ENCODE measurements around the gene CHD5. TPM values are rescaled to one million over a fixed set of nuclear protein-coding genes. Genes with fewer than 3 reads are reported as not detected.

The CHD5 gene
- total RNA-seq (2012; rRNA removed) (under 0.01 TPM in 1 of 2 replicates, not detected in the other), polyA plus RNA-seq (2012; rRNA removed) (0.06 and 0.09 TPM in 2 replicates), Bru-seq, nascent RNA (percentile 12 among the genes with signal in this experiment), BruChase-seq, experiment 1, labeled RNA remaining after a 6-hour chase (percentile 17 among the genes with signal in this experiment), BruChase-seq, experiment 2, labeled RNA remaining after a 2-hour chase (percentile 12 among the genes with signal in this experiment)
- 0.02 TPM in 1 of 2 replicates, not detected in the other for polyA plus RNA-seq (2012; cell fraction: cytosol; rRNA removed)
- 0.37 and 0.48 TPM in 2 replicates for polyA plus RNA-seq (2012; cell fraction: nucleus; rRNA removed; ENCODE audit: low replicate concordance)
- long read RNA-seq, result 0 reads

DNA sequence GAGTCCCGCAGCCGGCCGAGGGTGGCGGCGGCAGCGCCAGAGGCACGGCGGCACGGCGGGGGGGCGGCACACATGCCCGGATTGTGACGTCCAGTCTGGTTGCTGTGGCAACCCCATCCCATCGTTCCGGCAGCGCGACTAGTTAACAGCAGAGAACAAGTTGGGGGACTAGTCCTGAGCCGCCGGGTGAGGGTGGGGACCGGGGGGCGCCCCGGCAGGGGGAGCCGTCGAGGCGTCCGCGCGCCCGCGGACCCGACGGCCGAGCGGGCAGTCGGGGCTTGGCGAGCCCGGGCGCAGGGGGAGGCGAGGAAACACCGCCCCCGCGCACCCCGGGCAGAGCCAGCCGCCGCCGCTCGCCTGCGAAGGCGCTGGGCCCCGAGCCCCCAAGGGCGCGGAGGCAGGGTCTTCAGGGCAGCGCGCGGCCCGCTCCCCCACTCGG, at the start of gene CHD5:
TSS of gene CHD5 (minus strand) at position 54 of the 439 bp plus-strand sequence. CDS start 298 bp downstream, outside the sequence.
- peaks cover 10% of the 10 kb centered on the region for H3K9me1 ChIP-seq (ENCODE audit: insufficient read depth, low read length)
- BruUV-seq (replicated peaks), result no TSS peak
- no peak within 1 kb of the TSS for H4K5ac ChIP-seq (ENCODE audit: low read depth, low read length)
- peaks cover 12% of the 10 kb centered on the region; the same call in 1 of the 2 replicates for H3K4me1 ChIP-seq (ENCODE audit: control insufficient read depth, insufficient read depth, low read length)
- TF ChIP-seq, protein P1, sequence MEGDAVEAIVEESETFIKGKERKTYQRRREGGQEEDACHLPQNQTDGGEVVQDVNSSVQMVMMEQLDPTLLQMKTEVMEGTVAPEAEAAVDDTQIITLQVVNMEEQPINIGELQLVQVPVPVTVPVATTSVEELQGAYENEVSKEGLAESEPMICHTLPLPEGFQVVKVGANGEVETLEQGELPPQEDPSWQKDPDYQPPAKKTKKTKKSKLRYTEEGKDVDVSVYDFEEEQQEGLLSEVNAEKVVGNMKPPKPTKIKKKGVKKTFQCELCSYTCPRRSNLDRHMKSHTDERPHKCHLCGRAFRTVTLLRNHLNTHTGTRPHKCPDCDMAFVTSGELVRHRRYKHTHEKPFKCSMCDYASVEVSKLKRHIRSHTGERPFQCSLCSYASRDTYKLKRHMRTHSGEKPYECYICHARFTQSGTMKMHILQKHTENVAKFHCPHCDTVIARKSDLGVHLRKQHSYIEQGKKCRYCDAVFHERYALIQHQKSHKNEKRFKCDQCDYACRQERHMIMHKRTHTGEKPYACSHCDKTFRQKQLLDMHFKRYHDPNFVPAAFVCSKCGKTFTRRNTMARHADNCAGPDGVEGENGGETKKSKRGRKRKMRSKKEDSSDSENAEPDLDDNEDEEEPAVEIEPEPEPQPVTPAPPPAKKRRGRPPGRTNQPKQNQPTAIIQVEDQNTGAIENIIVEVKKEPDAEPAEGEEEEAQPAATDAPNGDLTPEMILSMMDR (conservative IDR thresholded peaks at IDR 0.05; ENCODE audit: low read depth, low read length), result 0 out of 2 replicates have a peak, but pooled peaks have one; percentile 16
- no peak for TF ChIP-seq FOS (IDR thresholded peaks at IDR 0.05; ENCODE audit: low read depth, low read length)
- TF ChIP-seq BHLHE40 (IDR thresholded peaks at IDR 0.05; ENCODE audit: low read depth, low read length), result no peak
- TF ChIP-seq, protein P2, sequence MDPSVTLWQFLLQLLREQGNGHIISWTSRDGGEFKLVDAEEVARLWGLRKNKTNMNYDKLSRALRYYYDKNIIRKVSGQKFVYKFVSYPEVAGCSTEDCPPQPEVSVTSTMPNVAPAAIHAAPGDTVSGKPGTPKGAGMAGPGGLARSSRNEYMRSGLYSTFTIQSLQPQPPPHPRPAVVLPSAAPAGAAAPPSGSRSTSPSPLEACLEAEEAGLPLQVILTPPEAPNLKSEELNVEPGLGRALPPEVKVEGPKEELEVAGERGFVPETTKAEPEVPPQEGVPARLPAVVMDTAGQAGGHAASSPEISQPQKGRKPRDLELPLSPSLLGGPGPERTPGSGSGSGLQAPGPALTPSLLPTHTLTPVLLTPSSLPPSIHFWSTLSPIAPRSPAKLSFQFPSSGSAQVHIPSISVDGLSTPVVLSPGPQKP (IDR thresholded peaks at IDR 0.05; ENCODE audit: borderline replicate concordance, low read depth, low read length), result no peak
- TF ChIP-seq MXI1 (IDR thresholded peaks at IDR 0.05; ENCODE audit: borderline replicate concordance, low read depth, low read length), result no peak
- peaks cover 12 to 13% of the 10 kb centered on the region in 2 experiments for H3K79me1 ChIP-seq (ENCODE audit: low read depth in 1 of 2, low read length in 2 of 2)
- 1% methylated on average over 33 of the region's 57 CpGs; no CpG with 5 or more reads in 1 of the 2 experiments for WGBS, 2 experiments (ENCODE audit: extremely low coverage in 2 of 2, insufficient read length in 1 of 2)
- H3K9ac ChIP-seq (ENCODE audit: low read depth, low read length), result no peak within 1 kb of the TSS
- no peak within 1 kb of the TSS for H3K18ac ChIP-seq (ENCODE audit: low read depth, low read length)
- POLR2A ChIA-PET (ENCODE audit: unreplicated experiment), result no interaction called here
- no peak within 1 kb of the TSS for H4K8ac ChIP-seq (ENCODE audit: low read depth in 2 of 2, low read length in 2 of 2)
- 0 out of 2 replicates have a peak within 1 kb of the TSS, but pooled peaks have one; percentile 10 for H3K4me3 ChIP-seq (ENCODE audit: insufficient read depth, low read depth, low read length)
- H2BK15ac ChIP-seq (ENCODE audit: low read depth, low read length), result no peak within 1 kb of the TSS
- H3K9me3 ChIP-seq (ENCODE audit: control insufficient read depth, insufficient read depth, low read length), result no peaks in the 10 kb centered on the region; the same call in 1 of the 2 replicates
- DNase-seq (no peak), ATAC-seq (ENCODE audit: low read depth) (peak; percentile 9; the same call in 1 of the 2 replicates)
- H3K4me2 ChIP-seq (ENCODE audit: low read depth, low read length), result peak within 1 kb of the TSS; percentile 34; the same call in 1 of the 2 replicates
- peak within 1 kb of the TSS; percentile 33 for H2AK9ac ChIP-seq (replicated peaks; ENCODE audit: low read depth, low read length, poor library complexity)
- in situ Hi-C loops (cut with MboI; ENCODE audit: low sequenced_read_pairs) (no loop called here), dilution Hi-C loops (cut with HindIII; ENCODE audit: low sequenced_read_pairs, unreplicated experiment) (no loop called here), intact Hi-C loops (cut with micrococcal nuclease) (no loop called here)
- H3K14ac ChIP-seq (replicated peaks; ENCODE audit: low read depth, low read length), result no peak within 1 kb of the TSS
- H4K91ac ChIP-seq (ENCODE audit: insufficient read depth, low read depth, low read length), result no peak within 1 kb of the TSS
- no peak within 1 kb of the TSS for H2BK20ac ChIP-seq (ENCODE audit: low read depth, low read length)
- CTCF ChIA-PET, result no interaction called here
- H3K27me3 ChIP-seq (ENCODE audit: control insufficient read depth, insufficient read depth, low read length), result peaks cover 51% of the 10 kb centered on the region
- no peak within 1 kb of the TSS for H2BK5ac ChIP-seq (ENCODE audit: low read depth, low read length, poor library complexity, severe bottlenecking)
- H2AFZ ChIP-seq (replicated peaks; ENCODE audit: low read length, poor library complexity), result peak within 1 kb of the TSS; percentile 41
- H2BK120ac ChIP-seq (ENCODE audit: low read depth, low read length), result no peak within 1 kb of the TSS
- no peak within 1 kb of the TSS for H3K23ac ChIP-seq (ENCODE audit: low read depth, low read length)
- peaks cover 5% of the 10 kb centered on the region for H3K36me3 ChIP-seq (ENCODE audit: control insufficient read depth, insufficient read depth, low read length)
- no peak within 1 kb of the TSS for H3K4ac ChIP-seq (ENCODE audit: low read depth, low read length)
- H3K56ac ChIP-seq (ENCODE audit: extremely low read depth, insufficient read depth, low read length), result no peak within 1 kb of the TSS
- no peak within 1 kb of the TSS for H3K27ac ChIP-seq (ENCODE audit: insufficient read depth, low read length)
- peaks cover 27% of the 10 kb centered on the region for H4K20me1 ChIP-seq (ENCODE audit: insufficient read depth, low read length)
- H2AK5ac ChIP-seq (ENCODE audit: low read depth, low read length), result no peak within 1 kb of the TSS

Measured in IMR-90 (cell line).